ENCODE results near the gene RGS3.
A peak's percentile ranks its signal among the peaks of the same experiment; 100 is the strongest.

Gene RGS3

DNA sequence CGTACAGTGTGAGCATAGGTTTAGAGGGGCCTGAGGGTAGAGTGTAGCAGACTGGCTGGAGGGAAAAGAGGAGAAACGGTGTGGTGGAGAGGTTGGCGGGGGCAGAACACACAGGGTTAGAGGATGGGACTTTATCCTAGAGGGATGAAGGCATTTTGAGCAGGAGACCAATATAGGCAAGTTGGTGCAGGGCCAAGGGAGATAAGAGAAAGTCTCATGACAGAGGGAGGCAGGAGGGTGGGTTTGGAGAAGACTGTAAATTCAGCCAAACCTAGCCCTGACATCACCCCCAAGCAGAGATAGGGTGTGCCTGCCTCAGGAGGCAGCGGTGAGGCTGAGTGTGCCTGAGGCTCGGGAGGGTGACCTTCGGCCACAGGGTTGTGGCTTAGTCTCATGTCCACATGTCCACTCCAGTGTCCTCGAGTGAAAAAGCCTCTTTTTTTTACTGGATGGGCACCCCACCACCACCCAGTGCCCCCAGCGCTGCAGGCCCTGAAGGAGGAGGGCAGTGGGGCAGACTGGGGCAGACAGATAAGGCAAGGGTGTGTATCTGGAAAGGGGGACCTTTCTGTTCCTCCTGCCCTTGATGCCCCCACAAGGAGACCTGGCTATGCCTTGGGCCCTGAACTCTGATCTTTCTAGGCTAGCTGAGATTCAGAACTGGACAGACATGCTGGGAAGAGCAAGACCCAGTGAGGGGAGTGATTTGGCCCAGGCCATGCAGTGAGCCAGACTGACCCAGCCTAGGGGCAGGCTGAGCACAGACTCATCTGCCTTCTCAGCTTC, 108.7 kb downstream of the RGS3 start:
- TF ChIP-seq ZFX (IDR thresholded peaks at IDR 0.05) (no peak), CTCF (conservative IDR thresholded peaks at IDR 0.05) (no peak)
- H3K27ac ChIP-seq: no peak overlapping the region

GRCh38 chr9:113573046-113573958, 109.8 kb downstream of the RGS3 start:
- TF ChIP-seq CTCF (conservative IDR thresholded peaks at IDR 0.05): no peak
- TF ChIP-seq ZFX (IDR thresholded peaks at IDR 0.05): no peak
- H3K27ac ChIP-seq: no peak overlapping the region

- TF ChIP-seq ZFX (IDR thresholded peaks at IDR 0.05) (no peak), CTCF (conservative IDR thresholded peaks at IDR 0.05) (no peak)
- H3K27ac ChIP-seq: no peak overlapping the region
Observed at GRCh38 chr9:113573959-113574352, 110.4 kb downstream of the RGS3 start.

GRCh38 chr9:113574441-113575262, 111.1 kb downstream of the RGS3 start:
- H3K27ac ChIP-seq: no peak overlapping the region
- TF ChIP-seq ZFX (IDR thresholded peaks at IDR 0.05) (no peak), CTCF (conservative IDR thresholded peaks at IDR 0.05) (no peak)

GRCh38 chr9:113577525-113578261, 114.2 kb downstream of the RGS3 start:
- TF ChIP-seq CTCF (conservative IDR thresholded peaks at IDR 0.05): no peak
- TF ChIP-seq ZFX (IDR thresholded peaks at IDR 0.05): no peak
- peak overlapping the region; percentile 91; the same call in 1 of the 2 replicates for H3K27ac ChIP-seq

- peak overlapping the region; percentile 91 for H3K27ac ChIP-seq
- TF ChIP-seq CTCF (conservative IDR thresholded peaks at IDR 0.05) (no peak), ZFX (IDR thresholded peaks at IDR 0.05) (no peak)
Observed at GRCh38 chr9:113578279-113578865, 114.8 kb downstream of the RGS3 start.
